H1 (cell line): ENCODE results near the gene SNTG2. TPM values are rescaled to one million over a fixed set of nuclear protein-coding genes. Genes with fewer than 3 reads are reported as not detected.

Experiments
- CTCF ChIA-PET: fragments of 300-600 bp; sonication (Branson Sonifier 250); formaldehyde crosslinking; loops from one replicate; lab custom pipeline; 2021; ENCODE audit not compliant: partially characterized antibody; lab: Charles Lee
- POLR2A ChIA-PET: fragments of 300-600 bp; sonication (Branson Sonifier 250); formaldehyde crosslinking; loops from one replicate; lab custom pipeline; 2021; ENCODE audit warnings: inconsistent platforms; ENCODE audit not compliant: partially characterized antibody; lab: Charles Lee
- DNase-seq, 2 experiments: peaks; one replicate each; pipeline versions ENCODE4 v3.0.0 to v3.0.0-alpha.2; 2010 to 2022; ENCODE audit warnings: low spot score in 2 of 2, low read depth in 1 of 2, mixed read lengths in 1 of 2
- FAIRE-seq: peaks from 2 replicates; lab custom pipeline; 2011; peaks lifted over from hg19 to GRCh38; lab: Jason Lieb, UNC
- H2AFZ ChIP-seq: 2 replicates; pipeline ENCODE4 v1.8.1; 2012; ENCODE audit warnings: low read length, inconsistent platforms
- H2AK5ac ChIP-seq: 2 replicates; pipeline ENCODE4 v1.6.1; 2013; ENCODE audit warnings: low read depth, low read length
- H2BK120ac ChIP-seq: replicated peaks from 2 replicates; pipeline ENCODE3; 2013; ENCODE audit warnings: low read depth, low read length, inconsistent platforms
- H2BK12ac ChIP-seq: 2 replicates; pipeline ENCODE4 v1.6.1; 2013; ENCODE audit warnings: low read depth, low read length
- H2BK15ac ChIP-seq: 2 replicates; pipeline ENCODE4 v1.6.1; 2013; ENCODE audit warnings: low read length
- H2BK20ac ChIP-seq: 2 replicates; pipeline ENCODE4 v1.6.1; 2013; ENCODE audit warnings: low read length
- H2BK5ac ChIP-seq: 2 replicates; pipeline ENCODE4 v1.6.1; 2013; ENCODE audit warnings: low read depth, low read length
- H3K14ac ChIP-seq: 2 replicates; pipeline ENCODE4 v1.6.1; 2013; ENCODE audit warnings: inconsistent platforms; ENCODE audit not compliant: insufficient read length
- H3K18ac ChIP-seq: 2 replicates; pipeline ENCODE4 v1.6.1; 2013; ENCODE audit warnings: low read length; ENCODE audit errors: extremely low read depth
- H3K23ac ChIP-seq: 2 replicates; pipeline ENCODE4 v1.6.1; 2013; ENCODE audit warnings: inconsistent platforms; ENCODE audit not compliant: insufficient read length
- H3K23me2 ChIP-seq: 2 replicates; pipeline ENCODE4 v1.6.1; 2013; ENCODE audit warnings: low read depth, low read length
- H3K27ac ChIP-seq: 2 replicates; pipeline ENCODE4 v1.6.1; 2011; ENCODE audit warnings: low read depth, low read length, inconsistent platforms
- H3K27me3 ChIP-seq, 4 experiments: replicated peaks in 1 of 4; 1 replicate in 1 of 4; 2 replicates in 3 of 4; pipeline versions ENCODE4 v1.6.1 to v1.8.1; 2011 to 2013; ENCODE audit warnings: low read length in 3 of 4, mild to moderate bottlenecking in 3 of 4, inconsistent platforms in 2 of 4, mixed read lengths in 2 of 4, moderate library complexity in 1 of 4; ENCODE audit not compliant: control insufficient read depth in 3 of 4, insufficient read depth in 3 of 4; ENCODE audit errors: extremely low read depth in 1 of 4
- H3K36me3 ChIP-seq, 4 experiments: 2 replicates each; pipeline versions ENCODE4 v1.6.1 to v1.8.1; 2011 to 2013; ENCODE audit warnings: mild to moderate bottlenecking in 4 of 4, low read length in 3 of 4, moderate library complexity in 2 of 4, control low read depth in 1 of 4, inconsistent platforms in 1 of 4; ENCODE audit not compliant: insufficient read depth in 4 of 4, control insufficient read depth in 2 of 4
- H3K4ac ChIP-seq: replicated peaks from 2 replicates; pipeline ENCODE3; 2013; ENCODE audit warnings: low read length, low read depth, mixed read lengths, inconsistent platforms; ENCODE audit not compliant: insufficient read length
- H3K4me1 ChIP-seq, 4 experiments: replicated peaks in 1 of 4; 1 replicate in 1 of 4; 2 replicates in 3 of 4; pipeline versions ENCODE4 v1.6.1 to v1.8.1; 2011 to 2013; ENCODE audit warnings: low read length in 3 of 4, inconsistent platforms in 2 of 4, mixed read lengths in 1 of 4; ENCODE audit not compliant: insufficient read depth in 4 of 4, control insufficient read depth in 3 of 4
- H3K4me2 ChIP-seq, 2 experiments: 2 replicates each; pipeline versions ENCODE4 v1.6.1 to v1.8.1; 2011 to 2013; ENCODE audit warnings: low read depth in 2 of 2, low read length in 2 of 2, control low read depth in 1 of 2, inconsistent platforms in 1 of 2, mild to moderate bottlenecking in 1 of 2; ENCODE audit not compliant: insufficient read depth in 1 of 2
- H3K4me3 ChIP-seq, 4 experiments: fragments of 200-600, 300-600 bp in 1 of 4; sonication (generic), shearing (Covaris generic), sonication (Bioruptor Twin) in 1 of 4; 2 replicates each; pipeline versions ENCODE4 v1.5.1 to v1.8.1; 2011 to 2016; ENCODE audit warnings: low read length in 4 of 4, low read depth in 3 of 4, control low read depth in 2 of 4, inconsistent platforms in 2 of 4, mild to moderate bottlenecking in 2 of 4, mixed read lengths in 1 of 4, moderate library complexity in 1 of 4; ENCODE audit not compliant: insufficient read depth in 2 of 4; ENCODE audit errors: extremely low read depth in 1 of 4
- H3K56ac ChIP-seq: replicated peaks from 2 replicates; pipeline ENCODE3; 2013; ENCODE audit warnings: low read depth, mild to moderate bottlenecking, mixed read lengths, low read length, inconsistent platforms; ENCODE audit not compliant: insufficient read length
- H3K79me1 ChIP-seq: 2 replicates; pipeline ENCODE4 v1.6.1; 2013; ENCODE audit warnings: low read depth, low read length, control low read depth
- H3K79me2 ChIP-seq, 2 experiments: 2 replicates each; pipeline versions ENCODE4 v1.6.1 to v1.8.1; 2012 to 2013; ENCODE audit warnings: low read length in 2 of 2, mild to moderate bottlenecking in 2 of 2, inconsistent platforms in 1 of 2; ENCODE audit not compliant: insufficient read depth in 2 of 2, control insufficient read depth in 1 of 2
- H3K9ac ChIP-seq, 4 experiments: replicated peaks in 1 of 4; 1 replicate in 1 of 4; 2 replicates in 3 of 4; pipeline versions ENCODE4 v1.6.1 to v1.8.1; 2011 to 2013; ENCODE audit warnings: low read depth in 3 of 4, low read length in 3 of 4, control low read depth in 2 of 4, mild to moderate bottlenecking in 2 of 4, moderate library complexity in 2 of 4, inconsistent platforms in 1 of 4; ENCODE audit errors: extremely low read depth in 1 of 4
- H3K9me3 ChIP-seq, 2 experiments: 2 replicates each; pipeline versions ENCODE4 v1.6.1 to v1.8.1; 2012 to 2013; ENCODE audit warnings: mild to moderate bottlenecking in 2 of 2, moderate library complexity in 2 of 2, control low read depth in 1 of 2, inconsistent platforms in 1 of 2, low read depth in 1 of 2, low read length in 1 of 2, mixed read lengths in 1 of 2; ENCODE audit not compliant: insufficient read depth in 2 of 2
- H4K20me1 ChIP-seq, 2 experiments: replicated peaks in 1 of 2; 2 replicates each; pipeline versions ENCODE3 to v1.8.1; 2011 to 2013; ENCODE audit warnings: inconsistent platforms in 2 of 2, low read length in 2 of 2, mild to moderate bottlenecking in 1 of 2; ENCODE audit not compliant: insufficient read depth in 2 of 2, control insufficient read depth in 1 of 2
- H4K5ac ChIP-seq: 2 replicates; pipeline ENCODE4 v1.6.1; 2013; ENCODE audit warnings: low read length, low read depth, mixed read lengths, inconsistent platforms; ENCODE audit not compliant: insufficient read length
- H4K8ac ChIP-seq: 2 replicates; pipeline ENCODE4 v1.8.0; 2013; ENCODE audit warnings: mild to moderate bottlenecking, moderate library complexity, low read length, inconsistent platforms; ENCODE audit not compliant: insufficient read depth; ENCODE audit errors: extremely low read depth
- H4K91ac ChIP-seq: replicated peaks from 2 replicates; pipeline ENCODE3; 2013; ENCODE audit warnings: low read length, mixed read lengths, inconsistent platforms; ENCODE audit not compliant: insufficient read length
- ASH2L ChIP-seq: fragments of 200-600, 300-600 bp; sonication (generic); IDR thresholded peaks from one replicate; pipeline ENCODE4 v1.7.1; 2017; ENCODE audit warnings: low read length
- CHD1 ChIP-seq: IDR thresholded peaks from 2 replicates; pipeline ENCODE4 v1.6.1; 2012; ENCODE audit warnings: low read depth, low read length, improper control_type of control experiment
- CTBP2 ChIP-seq: IDR thresholded peaks from 2 replicates; pipeline ENCODE4 v1.7.0; 2011; ENCODE audit warnings: borderline replicate concordance, mild to moderate bottlenecking, moderate library complexity, mixed read lengths, low read length; ENCODE audit not compliant: insufficient read depth, insufficient read length
- EZH2 ChIP-seq: fragments of 200-600 bp; sonication (generic); IDR thresholded peaks from 2 replicates; pipeline ENCODE4 v1.7.1; 2012; ENCODE audit warnings: low read depth, mild to moderate bottlenecking, moderate library complexity, low read length, inconsistent platforms; ENCODE audit not compliant: severe bottlenecking
- GABPA ChIP-seq: IDR thresholded peaks from 2 replicates; pipeline ENCODE4 v1.6.1; 2011; ENCODE audit warnings: mild to moderate bottlenecking, low read length, moderate library complexity, borderline replicate concordance; ENCODE audit not compliant: insufficient read depth
- GTF2F1 ChIP-seq: IDR thresholded peaks from 2 replicates; pipeline ENCODE4 v1.6.1; 2012; ENCODE audit warnings: low read depth, low read length, improper control_type of control experiment, borderline replicate concordance
- JUN ChIP-seq: IDR thresholded peaks from 2 replicates; pipeline ENCODE4 v1.6.1; 2011; ENCODE audit warnings: low read depth, mild to moderate bottlenecking, improper control_type of control experiment, low read length
- KDM1A ChIP-seq: fragments of 200-600, 300-600 bp; sonication (generic); IDR thresholded peaks from 2 replicates; pipeline ENCODE4 v1.7.1; 2016; ENCODE audit warnings: mild to moderate bottlenecking, low read length, borderline replicate concordance
- NANOG ChIP-seq: IDR thresholded peaks from 2 replicates; pipeline ENCODE4 v1.6.1; 2011; ENCODE audit warnings: low read length, low read depth, mild to moderate bottlenecking, inconsistent platforms; ENCODE audit not compliant: insufficient read depth, poor library complexity, severe bottlenecking
- POLR2AphosphoS5 ChIP-seq: IDR thresholded peaks from 2 replicates; pipeline ENCODE4 v1.6.1; 2011; ENCODE audit warnings: low read depth, low read length
- RXRA ChIP-seq: IDR thresholded peaks from 2 replicates; pipeline ENCODE4 v1.6.1; 2011; ENCODE audit warnings: low read depth, mild to moderate bottlenecking, low read length, moderate library complexity; ENCODE audit not compliant: insufficient read depth
- SIX5 ChIP-seq: IDR thresholded peaks from 2 replicates; pipeline ENCODE4 v1.6.1; 2011; ENCODE audit warnings: mild to moderate bottlenecking, low read depth, low read length
- SP2 ChIP-seq: IDR thresholded peaks from 2 replicates; pipeline ENCODE4 v1.6.1; 2012; ENCODE audit warnings: mild to moderate bottlenecking, low read length, inconsistent platforms
- SP4 ChIP-seq: IDR thresholded peaks from 2 replicates; pipeline ENCODE4 v1.6.1; 2012; ENCODE audit warnings: low read length, inconsistent platforms
- TCF12 ChIP-seq: IDR thresholded peaks from 2 replicates; pipeline ENCODE4 v1.6.1; 2011; ENCODE audit warnings: low read depth, mild to moderate bottlenecking, low read length
- WGBS, 2 experiments: shearing (Covaris generic) in 1 of 2; methylation state at CpG; one replicate each; pipeline versions ENCODE4 v1.1.6 to v1.1.7; 2013 to 2015; ENCODE audit warnings: low lambda C conversion rate in 2 of 2, mixed read lengths in 2 of 2, inconsistent platforms in 1 of 2, low coverage in 1 of 2, missing lambda C conversion rate in 1 of 2; ENCODE audit not compliant: insufficient replicate concordance in 2 of 2, insufficient coverage in 1 of 2, insufficient read length in 1 of 2; ENCODE audit errors: extremely low coverage in 1 of 2, missing lambda C conversion rate in 1 of 2; 5-methylcytosine and 5-hydroxymethylcytosine counted together
- polyA plus RNA-seq, 7 experiments: library from polyadenylated mRNA; depleted of rRNA in 3 of 7; stranded (reverse) in 5 of 7; unstranded in 2 of 7; fragments of >200 nt in 5 of 7; fragments of 200-250 nt in 2 of 7; gene quantifications; 1 replicate in 5 of 7; 2 replicates in 1 of 7; 4 replicates in 1 of 7; pipeline versions ENCODE4 v1.2.1 to v1.2.3, GENCODE V29; 2011 to 2013; ENCODE audit warnings: missing spikeins in 2 of 7, mixed read lengths in 2 of 7
- total RNA-seq: library from RNA; stranded (reverse); fragmentation: NEBNext Ultra II Directional; extraction: Animal tissue kit (Norgen Biotek cat#: 25700); gene quantifications from 2 replicates; pipeline ENCODE4 v1.2.1, GENCODE V29; 2021

Gene SNTG2
- total and polyA plus RNA-seq, 2 of the 8 experiments (the other 6 are each of a cell fraction or from before 2014, with no cell fraction given) = 6.6 to 18.1 TPM

DNA sequence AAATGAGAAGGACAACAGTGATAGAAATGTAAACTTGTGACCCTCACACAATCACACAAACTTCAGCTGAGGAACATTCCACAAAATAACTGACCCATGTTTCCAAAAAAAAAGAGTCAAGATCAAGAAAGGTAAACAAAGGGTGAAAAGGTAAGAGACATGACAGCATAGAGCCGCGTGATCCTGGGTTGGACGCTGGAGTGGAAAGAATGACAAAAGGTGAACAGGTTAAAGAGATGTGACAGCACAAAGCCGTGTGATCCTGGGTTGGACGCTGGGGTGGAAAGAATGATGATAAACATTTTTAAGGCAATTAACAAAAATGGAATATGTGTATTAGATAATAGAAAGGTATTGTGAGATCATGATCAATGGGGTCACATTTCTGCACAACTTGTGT lies 110.3 kb downstream of the SNTG2 start:
- no peak overlapping the region; a peak in 1 of 7 replicates for H3K9ac ChIP-seq
- H3K14ac ChIP-seq = no peak overlapping the region
- H3K27me3 ChIP-seq = no peaks in the 10 kb centered on the region; a peak in 1 of 7 replicates
- H3K4me1 ChIP-seq = no peaks in the 10 kb centered on the region
- no peak overlapping the region for H2BK120ac ChIP-seq
- peaks cover 4 to 7% of the 10 kb centered on the region in 2 experiments for H4K20me1 ChIP-seq
- H3K4me3 ChIP-seq = no peak overlapping the region
- H4K5ac ChIP-seq = no peak overlapping the region
- POLR2A ChIA-PET = no interaction called here
- WGBS, 2 experiments = 86% methylated on average over 5 of the region's 5 CpGs; no CpG with 5 or more reads in 1 of the 2 experiments
- H3K9me3 ChIP-seq = no peaks in the 10 kb centered on the region
- H3K27ac ChIP-seq = no peak overlapping the region
- no peak overlapping the region for H4K8ac ChIP-seq
- H2AK5ac ChIP-seq = no peak overlapping the region
- H4K91ac ChIP-seq = no peak overlapping the region
- H2BK12ac ChIP-seq = no peak overlapping the region
- H2BK5ac ChIP-seq = no peak overlapping the region
- CTCF ChIA-PET = interaction anchor here (0.6 to 1.0 kb wide), 2 partner anchors 10 to 11 kb away, joined by 3 read pairs; no protein-coding TSS in a partner anchor
- peaks cover 0 to 9% of the 10 kb centered on the region in 2 experiments; a peak in 1 of 4 replicates for H3K79me2 ChIP-seq
- no peak overlapping the region for H3K4ac ChIP-seq
- H3K23ac ChIP-seq = no peak overlapping the region
- DNase-seq (no peak), FAIRE-seq (no peak)
- H2BK20ac ChIP-seq = no peak overlapping the region
- H3K79me1 ChIP-seq = peaks cover 5% of the 10 kb centered on the region; the same call in 1 of the 2 replicates
- no peaks in the 10 kb centered on the region; a peak in 1 of 8 replicates for H3K36me3 ChIP-seq
- no peak overlapping the region for H2AFZ ChIP-seq
- H3K23me2 ChIP-seq = no peaks in the 10 kb centered on the region
- H3K56ac ChIP-seq = no peak overlapping the region
- H3K4me2 ChIP-seq = no peak overlapping the region
- H2BK15ac ChIP-seq = no peak overlapping the region
- H3K18ac ChIP-seq = no peak overlapping the region
- TF ChIP-seq JUN (no peak), ASH2L (no peak), CHD1 (no peak), GTF2F1 (no peak), EZH2 (no peak), KDM1A (no peak), SP2 (no peak), CTBP2 (no peak), TCF12 (no peak), NANOG (no peak), SIX5 (no peak), SP4 (no peak), GABPA (no peak), POLR2AphosphoS5 (no peak), RXRA (no peak)
